HepG2 (cell line): ENCODE measurements around the gene CYSRT1. TPM values are rescaled to one million over a fixed set of nuclear protein-coding genes. Genes with fewer than 3 reads are reported as not detected.

Experiments used
- ISL2 ChIP-seq: sonication (generic); formaldehyde crosslinking; IDR thresholded peaks from 2 replicates; pipeline ENCODE4 v1.5.0; 2020; ENCODE audit warnings: missing genetic modification reagents
- KLF6 ChIP-seq: IDR thresholded peaks from 2 replicates; pipeline ENCODE4 v1.8.0; 2016; ENCODE audit warnings: missing biosample characterization, missing genetic modification reagents
- MAFK ChIP-seq, 2 experiments: IDR thresholded peaks in 1 of 2; conservative IDR thresholded peaks in 1 of 2; 2 replicates each; pipeline ENCODE4 v1.6.1; 2011; ENCODE audit warnings: improper control_type of control experiment in 2 of 2, low read length in 2 of 2
- NFE2L2 ChIP-seq: fragments of 150-350 bp; IDR thresholded peaks from 2 replicates; pipeline ENCODE4 v1.6.1; 2014; ENCODE audit warnings: low read length
- RNF2 ChIP-seq: fragments of 450-650 bp; conservative IDR thresholded peaks from 2 replicates; pipeline ENCODE4 v1.6.1; 2016; ENCODE audit warnings: low read depth
- SCMH1 ChIP-seq: sonication (generic); formaldehyde crosslinking; IDR thresholded peaks from 2 replicates; pipeline ENCODE4 v1.9.0; 2021; ENCODE audit warnings: missing genetic modification reagents, mild to moderate bottlenecking, borderline replicate concordance
- SKI ChIP-seq: fragments of 450-650 bp; IDR thresholded peaks from one replicate; pipeline ENCODE4 v1.6.1; 2018; ENCODE audit warnings: mild to moderate bottlenecking; ENCODE audit not compliant: partially characterized antibody
- TCF12 ChIP-seq, 2 experiments: fragments of 450-650 bp in 1 of 2; sonication (generic) in 1 of 2; formaldehyde crosslinking in 1 of 2; IDR thresholded peaks; 2 replicates each; pipeline versions ENCODE4 v1.6.1 to v1.8.0; 2017 to 2022; ENCODE audit warnings: antibody characterized with exemption in 1 of 2, mild to moderate bottlenecking in 1 of 2, missing genetic modification reagents in 1 of 2, moderate library complexity in 1 of 2
- TEAD3 ChIP-seq: optimal IDR thresholded peaks from 2 replicates; pipeline ENCODE3; 2016; ENCODE audit warnings: borderline replicate concordance
- ZBTB21 ChIP-seq: sonication (generic); formaldehyde crosslinking; IDR thresholded peaks from 2 replicates; pipeline ENCODE4 v1.4.0; 2020; ENCODE audit warnings: missing genetic modification reagents
- ZFP37 ChIP-seq: sonication (generic); formaldehyde crosslinking; IDR thresholded peaks from 2 replicates; pipeline ENCODE4 v1.4.0; 2020; ENCODE audit warnings: missing genetic modification reagents, borderline replicate concordance
- ZIK1 ChIP-seq: sonication (generic); formaldehyde crosslinking; IDR thresholded peaks from 2 replicates; pipeline ENCODE4 v1.5.0; 2020; ENCODE audit warnings: mild to moderate bottlenecking, low read depth, missing genetic modification reagents, borderline replicate concordance
- ZNF34 ChIP-seq: sonication (generic); formaldehyde crosslinking; IDR thresholded peaks from 2 replicates; pipeline ENCODE4 v1.4.0; 2020; ENCODE audit warnings: mild to moderate bottlenecking, missing genetic modification reagents, borderline replicate concordance
- ZNF768 ChIP-seq: sonication (generic); formaldehyde crosslinking; IDR thresholded peaks from 2 replicates; pipeline ENCODE4 v1.4.0; 2020; ENCODE audit warnings: missing genetic modification reagents
- ZNF772 ChIP-seq: sonication (generic); formaldehyde crosslinking; IDR thresholded peaks from 2 replicates; pipeline ENCODE4 v1.5.0; 2020; ENCODE audit warnings: mild to moderate bottlenecking, missing genetic modification reagents
- ZSCAN20 ChIP-seq: sonication (generic); formaldehyde crosslinking; IDR thresholded peaks from 2 replicates; pipeline ENCODE4 v1.4.0; 2020; ENCODE audit warnings: missing genetic modification reagents, mild to moderate bottlenecking, borderline replicate concordance
- polyA plus RNA-seq, 8 experiments: library from polyadenylated mRNA; depleted of rRNA in 3 of 8; stranded (reverse) in 7 of 8; unstranded in 1 of 8; fragments of >200 nt; fragmentation: Illumina TruSeq in 4 of 8; extraction: Trizol in 4 of 8; gene quantifications; 2 replicates each; pipeline versions ENCODE4 v1.2.1 to v1.2.3, GENCODE V29; 2011 to 2016; ENCODE audit warnings: low read depth in 4 of 8, missing spikeins in 1 of 8, mixed read lengths in 1 of 8; ENCODE audit not compliant: insufficient read depth in 1 of 8
- total RNA-seq, 5 experiments: library from RNA; depleted of rRNA; stranded (reverse); fragments of >200 nt; fragmentation: Illumina TruSeq; extraction: Trizol; gene quantifications; 2 replicates each; pipeline ENCODE4 v1.2.3, GENCODE V29; 2016; ENCODE audit warnings: low read depth in 1 of 5
- TF ChIP-seq, protein P1 (sequence below): sonication (generic); formaldehyde crosslinking; IDR thresholded peaks from 2 replicates; pipeline ENCODE4 v1.9.0; 2021; ENCODE audit warnings: missing genetic modification reagents, borderline replicate concordance
- TF ChIP-seq, protein P2 (sequence below), 2 experiments: fragments of 450-650 bp in 1 of 2; sonication (generic) in 1 of 2; formaldehyde crosslinking; IDR thresholded peaks; 2 replicates each; pipeline versions ENCODE4 v1.5.0 to v1.8.0; 2020 to 2022; ENCODE audit warnings: mild to moderate bottlenecking in 1 of 2, missing genetic modification reagents in 1 of 2
- TF ChIP-seq, protein P3 (sequence below): sonication (generic); formaldehyde crosslinking; IDR thresholded peaks from 2 replicates; pipeline ENCODE4 v1.8.1; 2023; ENCODE audit warnings: mild to moderate bottlenecking, missing genetic modification reagents
- TF ChIP-seq, protein P4 (sequence below): sonication (generic); formaldehyde crosslinking; IDR thresholded peaks from 2 replicates; pipeline ENCODE4 v1.5.0; 2020; ENCODE audit warnings: missing genetic modification reagents, mild to moderate bottlenecking, borderline replicate concordance

CYSRT1 gene
- total and polyA plus RNA-seq, 2 of the 13 experiments (the other 11 are each of a cell fraction or from before 2014, with no cell fraction given): 1.5 to 2.1 TPM

DNA sequence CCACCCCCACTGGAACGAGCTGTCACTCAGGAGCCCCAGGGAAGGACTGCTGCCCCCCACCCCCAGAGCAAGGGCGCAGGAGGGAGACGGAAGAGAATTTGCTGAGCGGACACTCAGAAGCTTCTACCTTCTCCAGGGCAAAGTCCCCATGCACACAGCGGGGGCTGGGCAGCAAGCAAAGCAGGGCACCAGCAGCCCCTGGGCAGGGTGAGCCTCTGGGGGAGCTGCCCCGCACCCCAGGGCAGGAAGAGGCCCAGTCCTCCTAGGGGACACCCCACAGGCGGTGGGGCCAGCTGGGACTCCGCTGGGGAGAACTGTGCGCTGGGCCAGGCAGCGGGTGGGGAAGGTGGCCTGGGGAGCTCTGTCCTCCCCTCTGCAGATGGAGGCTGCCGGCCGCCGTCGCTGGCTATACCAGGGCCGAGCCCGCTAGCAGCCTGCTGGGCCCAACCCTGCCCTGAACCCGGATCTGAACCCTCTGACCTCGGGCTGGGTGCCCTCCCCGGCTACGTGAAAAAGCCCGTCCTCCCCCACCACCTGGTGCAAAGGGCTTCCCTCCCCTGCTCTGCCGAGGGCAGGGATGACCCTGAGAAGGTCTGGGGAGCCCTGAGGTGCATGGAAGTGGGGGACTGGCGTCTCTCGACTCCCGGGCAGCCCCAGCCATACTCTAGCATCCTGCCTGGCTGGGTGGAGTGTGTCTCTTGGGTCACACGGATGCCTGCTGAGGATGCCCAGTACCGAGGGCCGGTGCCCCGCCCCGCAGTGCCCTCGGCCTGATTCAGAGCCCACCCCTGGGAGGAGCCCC, 5.1 kb downstream of the CYSRT1 start (continued):
- no peak for TF ChIP-seq SCMH1 (CRISPR knock-in tag)
- no peak for TF ChIP-seq ZBTB21
- TF ChIP-seq, protein P1, sequence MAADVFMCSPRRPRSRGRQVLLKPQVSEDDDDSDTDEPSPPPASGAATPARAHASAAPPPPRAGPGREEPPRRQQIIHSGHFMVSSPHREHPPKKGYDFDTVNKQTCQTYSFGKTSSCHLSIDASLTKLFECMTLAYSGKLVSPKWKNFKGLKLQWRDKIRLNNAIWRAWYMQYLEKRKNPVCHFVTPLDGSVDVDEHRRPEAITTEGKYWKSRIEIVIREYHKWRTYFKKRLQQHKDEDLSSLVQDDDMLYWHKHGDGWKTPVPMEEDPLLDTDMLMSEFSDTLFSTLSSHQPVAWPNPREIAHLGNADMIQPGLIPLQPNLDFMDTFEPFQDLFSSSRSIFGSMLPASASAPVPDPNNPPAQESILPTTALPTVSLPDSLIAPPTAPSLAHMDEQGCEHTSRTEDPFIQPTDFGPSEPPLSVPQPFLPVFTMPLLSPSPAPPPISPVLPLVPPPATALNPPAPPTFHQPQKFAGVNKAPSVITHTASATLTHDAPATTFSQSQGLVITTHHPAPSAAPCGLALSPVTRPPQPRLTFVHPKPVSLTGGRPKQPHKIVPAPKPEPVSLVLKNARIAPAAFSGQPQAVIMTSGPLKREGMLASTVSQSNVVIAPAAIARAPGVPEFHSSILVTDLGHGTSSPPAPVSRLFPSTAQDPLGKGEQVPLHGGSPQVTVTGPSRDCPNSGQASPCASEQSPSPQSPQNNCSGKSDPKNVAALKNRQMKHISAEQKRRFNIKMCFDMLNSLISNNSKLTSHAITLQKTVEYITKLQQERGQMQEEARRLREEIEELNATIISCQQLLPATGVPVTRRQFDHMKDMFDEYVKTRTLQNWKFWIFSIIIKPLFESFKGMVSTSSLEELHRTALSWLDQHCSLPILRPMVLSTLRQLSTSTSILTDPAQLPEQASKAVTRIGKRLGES: no peak
- TF ChIP-seq SKI: no peak
- TF ChIP-seq ZSCAN20: no peak
- peak; percentile 40 for TF ChIP-seq ISL2 (CRISPR knock-in tag)
- no peak for TF ChIP-seq RNF2
- TF ChIP-seq, protein P2, sequence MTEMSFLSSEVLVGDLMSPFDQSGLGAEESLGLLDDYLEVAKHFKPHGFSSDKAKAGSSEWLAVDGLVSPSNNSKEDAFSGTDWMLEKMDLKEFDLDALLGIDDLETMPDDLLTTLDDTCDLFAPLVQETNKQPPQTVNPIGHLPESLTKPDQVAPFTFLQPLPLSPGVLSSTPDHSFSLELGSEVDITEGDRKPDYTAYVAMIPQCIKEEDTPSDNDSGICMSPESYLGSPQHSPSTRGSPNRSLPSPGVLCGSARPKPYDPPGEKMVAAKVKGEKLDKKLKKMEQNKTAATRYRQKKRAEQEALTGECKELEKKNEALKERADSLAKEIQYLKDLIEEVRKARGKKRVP (CRISPR knock-in tag; IDR thresholded peaks at IDR 0.05): no peak
- TF ChIP-seq MAFK (conservative IDR thresholded peaks at IDR 0.05 in 1 of 2, IDR thresholded peaks at IDR 0.05 in 1 of 2; ENCODE audit: low read length in 2 of 2): peak in 1 of 2 experiments; percentile 21; a peak in 1 of 4 replicates
- TF ChIP-seq, protein P3, sequence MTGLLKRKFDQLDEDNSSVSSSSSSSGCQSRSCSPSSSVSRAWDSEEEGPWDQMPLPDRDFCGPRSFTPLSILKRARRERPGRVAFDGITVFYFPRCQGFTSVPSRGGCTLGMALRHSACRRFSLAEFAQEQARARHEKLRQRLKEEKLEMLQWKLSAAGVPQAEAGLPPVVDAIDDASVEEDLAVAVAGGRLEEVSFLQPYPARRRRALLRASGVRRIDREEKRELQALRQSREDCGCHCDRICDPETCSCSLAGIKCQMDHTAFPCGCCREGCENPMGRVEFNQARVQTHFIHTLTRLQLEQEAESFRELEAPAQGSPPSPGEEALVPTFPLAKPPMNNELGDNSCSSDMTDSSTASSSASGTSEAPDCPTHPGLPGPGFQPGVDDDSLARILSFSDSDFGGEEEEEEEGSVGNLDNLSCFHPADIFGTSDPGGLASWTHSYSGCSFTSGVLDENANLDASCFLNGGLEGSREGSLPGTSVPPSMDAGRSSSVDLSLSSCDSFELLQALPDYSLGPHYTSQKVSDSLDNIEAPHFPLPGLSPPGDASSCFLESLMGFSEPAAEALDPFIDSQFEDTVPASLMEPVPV: no peak
- TF ChIP-seq ZNF772 (CRISPR knock-in tag): no peak; the same call in 1 of the 2 replicates
- no peak for TF ChIP-seq TCF12 (IDR thresholded peaks at IDR 0.05)
- TF ChIP-seq TCF12 (CRISPR knock-in tag; IDR thresholded peaks at IDR 0.05): peak; percentile 46
- peak; percentile 72; the same call in 1 of the 2 replicates for TF ChIP-seq ZNF34
- TF ChIP-seq ZIK1 (CRISPR knock-in tag): no peak
- no peak for TF ChIP-seq ZFP37
- TF ChIP-seq KLF6: no peak
- TF ChIP-seq TEAD3 (CRISPR knock-in tag): peak; percentile 22
- no peak for TF ChIP-seq NFE2L2
- no peak for TF ChIP-seq ZNF768
- TF ChIP-seq, protein P4, sequence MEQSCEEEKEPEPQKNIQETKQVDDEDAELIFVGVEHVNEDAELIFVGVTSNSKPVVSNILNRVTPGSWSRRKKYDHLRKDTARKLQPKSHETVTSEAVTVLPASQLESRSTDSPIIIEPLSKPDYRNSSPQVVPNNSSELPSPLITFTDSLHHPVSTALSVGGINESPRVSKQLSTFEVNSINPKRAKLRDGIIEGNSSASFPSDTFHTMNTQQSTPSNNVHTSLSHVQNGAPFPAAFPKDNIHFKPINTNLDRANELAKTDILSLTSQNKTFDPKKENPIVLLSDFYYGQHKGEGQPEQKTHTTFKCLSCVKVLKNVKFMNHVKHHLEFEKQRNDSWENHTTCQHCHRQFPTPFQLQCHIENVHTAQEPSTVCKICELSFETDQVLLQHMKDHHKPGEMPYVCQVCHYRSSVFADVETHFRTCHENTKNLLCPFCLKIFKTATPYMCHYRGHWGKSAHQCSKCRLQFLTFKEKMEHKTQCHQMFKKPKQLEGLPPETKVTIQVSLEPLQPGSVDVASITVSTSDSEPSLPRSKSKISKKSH (CRISPR knock-in tag): peak; percentile 46; the same call in 1 of the 2 replicates
